ENCODE measurements around the gene UPK3BL1.
"Not testable (repeated sequence)": the region's sequence is repeated elsewhere in the genome, so short reads cannot be mapped to it uniquely, and the experiment has no call there.

DNA sequence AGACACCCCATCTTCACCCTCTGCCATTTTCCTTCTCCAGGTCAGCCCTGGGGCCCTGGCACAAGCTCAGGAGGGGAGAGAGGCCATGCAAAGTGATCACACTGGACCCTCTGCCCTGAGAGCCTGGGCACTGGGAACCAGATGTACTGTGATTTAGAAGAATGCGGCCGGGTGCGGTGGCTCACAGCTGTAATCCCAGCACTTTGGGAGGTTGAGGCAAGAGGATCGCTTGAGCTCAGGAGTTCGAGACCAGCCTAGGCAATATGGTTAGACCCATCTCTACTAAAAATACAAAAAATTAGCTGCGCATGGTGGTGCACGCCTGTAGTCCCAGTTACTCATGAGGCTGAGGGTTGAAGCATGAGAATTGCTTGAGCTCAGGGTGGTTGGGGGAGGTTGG lies 5.2 kb upstream of the UPK3BL1 start:
- TF ChIP-seq, protein P1, sequence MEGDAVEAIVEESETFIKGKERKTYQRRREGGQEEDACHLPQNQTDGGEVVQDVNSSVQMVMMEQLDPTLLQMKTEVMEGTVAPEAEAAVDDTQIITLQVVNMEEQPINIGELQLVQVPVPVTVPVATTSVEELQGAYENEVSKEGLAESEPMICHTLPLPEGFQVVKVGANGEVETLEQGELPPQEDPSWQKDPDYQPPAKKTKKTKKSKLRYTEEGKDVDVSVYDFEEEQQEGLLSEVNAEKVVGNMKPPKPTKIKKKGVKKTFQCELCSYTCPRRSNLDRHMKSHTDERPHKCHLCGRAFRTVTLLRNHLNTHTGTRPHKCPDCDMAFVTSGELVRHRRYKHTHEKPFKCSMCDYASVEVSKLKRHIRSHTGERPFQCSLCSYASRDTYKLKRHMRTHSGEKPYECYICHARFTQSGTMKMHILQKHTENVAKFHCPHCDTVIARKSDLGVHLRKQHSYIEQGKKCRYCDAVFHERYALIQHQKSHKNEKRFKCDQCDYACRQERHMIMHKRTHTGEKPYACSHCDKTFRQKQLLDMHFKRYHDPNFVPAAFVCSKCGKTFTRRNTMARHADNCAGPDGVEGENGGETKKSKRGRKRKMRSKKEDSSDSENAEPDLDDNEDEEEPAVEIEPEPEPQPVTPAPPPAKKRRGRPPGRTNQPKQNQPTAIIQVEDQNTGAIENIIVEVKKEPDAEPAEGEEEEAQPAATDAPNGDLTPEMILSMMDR (IDR thresholded peaks at IDR 0.05): not testable (repeated sequence)
- TF ChIP-seq EZH2 (IDR thresholded peaks at IDR 0.05; ENCODE audit: borderline replicate concordance, insufficient read depth, low read depth, low read length, poor library complexity, severe bottlenecking): not testable (repeated sequence)
